GM19328 (cell line): ENCODE data around the gene GTPBP2.
"Not testable (repeated sequence)": the region's sequence is repeated elsewhere in the genome, so short reads cannot be mapped to it uniquely, and the experiment has no call there.

Experiments used
- ATAC-seq: cut with Tn5 transposase; IDR thresholded peaks from one replicate; pipeline ENCODE4 v1.9.1; 2021; ENCODE audit warnings: mild to moderate bottlenecking, moderate library complexity; ENCODE audit not compliant: unreplicated experiment

GTPBP2 gene

GRCh38 chr6:43629104-43629504 lies at the start of gene GTPBP2:
TSS of gene GTPBP2 (minus strand) at chr6:43629264. CDS start at chr6:43629162, 102 bp downstream.
- ATAC-seq: peak; percentile 80

GRCh38 chr6:43678341-43678740 lies 49.3 kb upstream of the GTPBP2 start:
- no peak for ATAC-seq

- no peak for ATAC-seq
These were observed 48.7 kb upstream of the GTPBP2 start for GRCh38 chr6:43677759-43678158.

- no peak for ATAC-seq
These were observed 48.0 kb upstream of the GTPBP2 start for GRCh38 chr6:43676962-43677606.

GRCh38 chr6:43674921-43675320 lies 45.9 kb upstream of the GTPBP2 start:
- no peak for ATAC-seq

- no peak for ATAC-seq
These were observed 45.2 kb upstream of the GTPBP2 start for GRCh38 chr6:43674291-43674690.

- ATAC-seq: no peak
These were observed 44.5 kb upstream of the GTPBP2 start for GRCh38 chr6:43673444-43674084.

GRCh38 chr6:43671801-43672690 lies 43.0 kb upstream of the GTPBP2 start:
- ATAC-seq: no peak

GRCh38 chr6:43671011-43671800 lies 42.1 kb upstream of the GTPBP2 start:
- ATAC-seq: no peak

GRCh38 chr6:43670623-43670986 lies 41.5 kb upstream of the GTPBP2 start:
- no peak for ATAC-seq

- ATAC-seq: no peak
These were observed 41.0 kb upstream of the GTPBP2 start for GRCh38 chr6:43669922-43670622.

- ATAC-seq: no peak
These were observed 40.2 kb upstream of the GTPBP2 start for GRCh38 chr6:43669050-43669921.

- no peak for ATAC-seq
These were observed 39.3 kb upstream of the GTPBP2 start for GRCh38 chr6:43668151-43669028.

GRCh38 chr6:43667245-43668150 lies 38.4 kb upstream of the GTPBP2 start:
- no peak for ATAC-seq

GRCh38 chr6:43666196-43666920 lies 37.3 kb upstream of the GTPBP2 start:
- no peak for ATAC-seq

- no peak for ATAC-seq
These were observed 36.3 kb upstream of the GTPBP2 start for GRCh38 chr6:43665376-43665775.

GRCh38 chr6:43662948-43663347 lies 33.9 kb upstream of the GTPBP2 start:
- not testable (repeated sequence) for ATAC-seq
